Neuronal stem cell (in vitro differentiated cells): ENCODE data around the gene TAOK2.

Source experiments
- DNase-seq: peaks from one replicate; pipeline ENCODE4 v3.0.0-alpha.2; 2013; ENCODE audit warnings: low spot score
- H2AFZ ChIP-seq: one replicate; pipeline ENCODE4 v1.6.1; 2013; ENCODE audit warnings: mild to moderate bottlenecking, low read length, inconsistent platforms
- H2AK5ac ChIP-seq: 2 replicates; pipeline ENCODE4 v1.6.1; 2013; ENCODE audit warnings: low read depth, mild to moderate bottlenecking, inconsistent platforms, low read length, moderate library complexity, mixed read lengths
- H2BK120ac ChIP-seq: 2 replicates; pipeline ENCODE4 v1.6.1; 2013; ENCODE audit warnings: low read depth, mild to moderate bottlenecking, inconsistent platforms, low read length, moderate library complexity, mixed read lengths
- H2BK12ac ChIP-seq: one replicate; pipeline ENCODE4 v1.6.1; 2013; ENCODE audit warnings: low read length, inconsistent platforms
- H2BK15ac ChIP-seq: 2 replicates; pipeline ENCODE4 v1.6.1; 2013; ENCODE audit warnings: mild to moderate bottlenecking, low read length, inconsistent platforms, mixed read lengths
- H2BK5ac ChIP-seq: one replicate; pipeline ENCODE4 v1.6.1; 2013; ENCODE audit warnings: inconsistent platforms, mild to moderate bottlenecking, low read length, moderate library complexity
- H3K14ac ChIP-seq: one replicate; pipeline ENCODE4 v1.6.1; 2013; ENCODE audit warnings: low read length, inconsistent platforms
- H3K18ac ChIP-seq: 2 replicates; pipeline ENCODE4 v1.6.1; 2013; ENCODE audit warnings: low read length, inconsistent platforms
- H3K23ac ChIP-seq: 2 replicates; pipeline ENCODE4 v1.6.1; 2013; ENCODE audit warnings: low read depth, mild to moderate bottlenecking, mixed read lengths, low read length, inconsistent platforms; ENCODE audit not compliant: poor library complexity
- H3K27ac ChIP-seq: replicated peaks from 3 replicates; pipeline ENCODE4 v1.5.1; 2013; ENCODE audit warnings: low read length, inconsistent platforms
- H3K27me3 ChIP-seq, 3 experiments: 2 replicates each; pipeline ENCODE4 v1.6.1; 2013; ENCODE audit warnings: low read length in 3 of 3, mild to moderate bottlenecking in 2 of 3, inconsistent platforms in 1 of 3, low read depth in 1 of 3, mixed read lengths in 1 of 3, moderate library complexity in 1 of 3; ENCODE audit not compliant: control insufficient read depth in 3 of 3, insufficient read depth in 3 of 3
- H3K36me3 ChIP-seq, 2 donors: replicated peaks in 1 of 2; 2 replicates each; pipeline ENCODE4 v1.6.1; 2013; ENCODE audit warnings: low read length in 2 of 2; ENCODE audit not compliant: control insufficient read depth in 2 of 2, insufficient read depth in 2 of 2
- H3K4ac ChIP-seq: 2 replicates; pipeline ENCODE4 v1.6.1; 2013; ENCODE audit warnings: inconsistent platforms, mild to moderate bottlenecking, low read length, moderate library complexity
- H3K4me1 ChIP-seq, 2 donors: 1 replicate in 1 of 2; 2 replicates in 1 of 2; pipeline ENCODE4 v1.6.1; 2013; ENCODE audit warnings: low read length in 2 of 2, low read depth in 1 of 2; ENCODE audit not compliant: control insufficient read depth in 2 of 2, insufficient read depth in 1 of 2
- H3K4me2 ChIP-seq: one replicate; pipeline ENCODE4 v1.6.1; 2013; ENCODE audit warnings: mild to moderate bottlenecking, low read length, inconsistent platforms; ENCODE audit not compliant: insufficient read depth, poor library complexity, severe bottlenecking
- H3K4me3 ChIP-seq, 2 donors: 2 replicates each; pipeline ENCODE4 v1.5.1; 2013; ENCODE audit warnings: low read length in 2 of 2, mild to moderate bottlenecking in 2 of 2, inconsistent platforms in 1 of 2, moderate library complexity in 1 of 2
- H3K79me1 ChIP-seq: one replicate; pipeline ENCODE4 v1.6.1; 2013; ENCODE audit warnings: low read depth, mild to moderate bottlenecking, inconsistent platforms, low read length, moderate library complexity
- H3K9ac ChIP-seq: one replicate; pipeline ENCODE4 v1.6.1; 2013; ENCODE audit warnings: mild to moderate bottlenecking, low read depth, low read length, inconsistent platforms; ENCODE audit not compliant: poor library complexity
- H3K9me3 ChIP-seq, 2 donors: replicated peaks in 1 of 2; 2 replicates each; pipeline versions ENCODE3 to v1.6.1; 2013; ENCODE audit warnings: low read length in 2 of 2, mild to moderate bottlenecking in 2 of 2, inconsistent platforms in 1 of 2, low read depth in 1 of 2, mixed read lengths in 1 of 2, moderate library complexity in 1 of 2; ENCODE audit not compliant: control insufficient read depth in 2 of 2, insufficient read depth in 1 of 2
- H4K8ac ChIP-seq: one replicate; pipeline ENCODE4 v1.6.1; 2013; ENCODE audit warnings: low read depth, mild to moderate bottlenecking, inconsistent platforms, low read length, moderate library complexity
- H4K91ac ChIP-seq: one replicate; pipeline ENCODE4 v1.6.1; 2013; ENCODE audit warnings: low read length, low read depth, mild to moderate bottlenecking, inconsistent platforms; ENCODE audit not compliant: poor library complexity
- WGBS, 2 donors: extraction: QIAGEN DNeasy Blood & Tissue Kit; methylation state at CpG; one replicate each; pipeline ENCODE4 v1.1.7; 2013; ENCODE audit warnings: missing lambda C conversion rate in 2 of 2, mixed read lengths in 1 of 2; ENCODE audit not compliant: insufficient read length in 2 of 2, insufficient replicate concordance in 1 of 2; ENCODE audit errors: extremely low coverage in 2 of 2; 5-methylcytosine and 5-hydroxymethylcytosine counted together

The TAOK2 gene

DNA sequence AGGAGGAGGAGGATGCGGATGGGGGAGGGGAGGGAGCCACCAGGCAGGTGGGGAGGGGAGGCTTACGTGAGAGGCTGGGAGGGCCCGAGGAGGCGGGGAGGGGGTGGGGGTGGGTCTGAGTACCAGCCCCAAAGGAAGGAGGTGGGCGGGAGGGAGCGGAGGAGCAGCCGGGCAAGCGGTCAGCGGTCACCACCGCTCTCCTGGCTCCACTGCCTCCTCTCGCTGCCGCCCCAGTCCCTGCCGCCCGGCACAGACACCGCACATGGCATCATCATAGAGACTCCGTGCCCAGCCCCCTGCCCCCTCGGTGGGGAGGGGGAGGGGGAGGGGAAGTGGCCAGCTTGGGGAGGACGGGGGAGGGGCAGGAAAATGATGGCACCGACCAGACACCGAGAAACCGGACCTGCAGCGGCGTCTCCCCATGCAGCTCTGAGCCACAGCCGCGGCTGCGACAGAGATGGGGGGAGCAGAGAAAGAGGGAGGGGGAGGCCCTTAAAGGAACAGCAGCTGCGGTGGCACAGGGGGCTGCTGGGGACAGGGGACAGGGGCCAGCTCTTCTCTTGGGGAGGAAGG, 57.3 kb downstream of the TAOK2 start, which contains the start of gene TLCD3B:
TSS of gene TLCD3B (minus strand) at position 431 of the 573 bp plus-strand sequence. CDS start 744 bp downstream, outside the sequence.
- Histone ChIP-seq H3K36me3 (peaks cover 0 to 4% of the 10 kb centered on the region in 2 donors), H4K91ac (no peak within 1 kb of the TSS), H3K18ac (peak within 1 kb of the TSS; percentile 94), H2BK12ac (peak within 1 kb of the TSS; percentile 51), H3K27ac (no peak within 1 kb of the TSS), H2AK5ac (peak within 1 kb of the TSS; percentile 91), H2BK15ac (peak within 1 kb of the TSS; percentile 84), H2BK5ac (peak within 1 kb of the TSS; percentile 54), H2AFZ (peak within 1 kb of the TSS; percentile 94), H3K79me1 (peaks cover 2% of the 10 kb centered on the region), H3K4me1 (peaks cover 12 to 25% of the 10 kb centered on the region in 2 donors), H4K8ac (no peak within 1 kb of the TSS), H3K4me3 (peak within 1 kb of the TSS; percentile 45 to 78), H3K27me3 (peaks cover 0 to 19% (median 2%) of the 10 kb centered on the region in 3 experiments), H3K9ac (peak within 1 kb of the TSS; percentile 75), H3K4me2 (peak within 1 kb of the TSS; percentile 82), H3K23ac (peak within 1 kb of the TSS; percentile 76), H3K14ac (peak within 1 kb of the TSS; percentile 49), H2BK120ac (no peak within 1 kb of the TSS), H3K9me3 (no peaks in the 10 kb centered on the region), H3K4ac (peak within 1 kb of the TSS; percentile 13)
- no CpG with 5 or more reads among the region's 27 CpGs for WGBS, 2 donors
- DNase-seq = peak; percentile 42

DNA sequence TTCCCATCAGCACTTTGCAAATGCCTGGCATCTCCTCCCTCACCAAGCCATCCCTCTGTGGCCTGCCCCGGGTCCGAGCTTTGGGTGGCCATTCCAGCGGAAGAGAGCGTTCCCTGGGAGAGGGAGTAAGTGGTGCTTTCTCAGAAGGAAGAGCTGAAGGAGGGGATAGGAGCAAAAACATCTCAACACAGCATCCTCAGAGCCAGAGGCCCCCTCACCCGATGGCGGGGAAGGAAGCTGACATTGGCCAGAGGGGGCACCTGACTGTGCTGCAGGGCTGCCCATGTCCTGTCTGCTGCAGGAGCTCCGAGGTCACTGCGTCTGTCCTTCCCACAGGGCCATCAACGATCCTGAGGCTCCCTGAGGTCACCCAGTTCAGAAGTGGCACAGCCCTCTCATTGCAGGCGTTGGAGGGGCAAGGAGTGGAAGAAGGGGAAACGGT, 57.8 kb downstream of the TAOK2 start:
- H3K4me3 ChIP-seq = peak overlapping the region; percentile 45 to 75
- H2BK15ac ChIP-seq = peak overlapping the region; percentile 84
- peak overlapping the region; percentile 82 for H3K4me2 ChIP-seq
- H2BK120ac ChIP-seq = no peak overlapping the region
- peaks cover 2% of the 10 kb centered on the region for H3K79me1 ChIP-seq
- peak overlapping the region; percentile 5 for H2BK5ac ChIP-seq
- H2AK5ac ChIP-seq = peak overlapping the region; percentile 91
- H2AFZ ChIP-seq = peak overlapping the region; percentile 94
- H3K18ac ChIP-seq = peak overlapping the region; percentile 90
- no peak overlapping the region for H3K27ac ChIP-seq
- peak overlapping the region; percentile 51 for H2BK12ac ChIP-seq
- DNase-seq = no peak
- H3K4me1 ChIP-seq = peaks cover 12 to 25% of the 10 kb centered on the region in 2 donors
- no CpG with 5 or more reads among the region's 11 CpGs for WGBS, 2 donors
- H3K14ac ChIP-seq = peak overlapping the region; percentile 14
- peak overlapping the region; percentile 13 for H3K4ac ChIP-seq
- H4K8ac ChIP-seq = no peak overlapping the region
- peak overlapping the region; percentile 76 for H3K23ac ChIP-seq
- peaks cover 0 to 4% of the 10 kb centered on the region in 2 donors for H3K36me3 ChIP-seq
- H3K27me3 ChIP-seq = peaks cover 0 to 19% (median 2%) of the 10 kb centered on the region in 3 experiments
- H4K91ac ChIP-seq = no peak overlapping the region
- peak overlapping the region; percentile 66 for H3K9ac ChIP-seq
- H3K9me3 ChIP-seq = no peaks in the 10 kb centered on the region

DNA sequence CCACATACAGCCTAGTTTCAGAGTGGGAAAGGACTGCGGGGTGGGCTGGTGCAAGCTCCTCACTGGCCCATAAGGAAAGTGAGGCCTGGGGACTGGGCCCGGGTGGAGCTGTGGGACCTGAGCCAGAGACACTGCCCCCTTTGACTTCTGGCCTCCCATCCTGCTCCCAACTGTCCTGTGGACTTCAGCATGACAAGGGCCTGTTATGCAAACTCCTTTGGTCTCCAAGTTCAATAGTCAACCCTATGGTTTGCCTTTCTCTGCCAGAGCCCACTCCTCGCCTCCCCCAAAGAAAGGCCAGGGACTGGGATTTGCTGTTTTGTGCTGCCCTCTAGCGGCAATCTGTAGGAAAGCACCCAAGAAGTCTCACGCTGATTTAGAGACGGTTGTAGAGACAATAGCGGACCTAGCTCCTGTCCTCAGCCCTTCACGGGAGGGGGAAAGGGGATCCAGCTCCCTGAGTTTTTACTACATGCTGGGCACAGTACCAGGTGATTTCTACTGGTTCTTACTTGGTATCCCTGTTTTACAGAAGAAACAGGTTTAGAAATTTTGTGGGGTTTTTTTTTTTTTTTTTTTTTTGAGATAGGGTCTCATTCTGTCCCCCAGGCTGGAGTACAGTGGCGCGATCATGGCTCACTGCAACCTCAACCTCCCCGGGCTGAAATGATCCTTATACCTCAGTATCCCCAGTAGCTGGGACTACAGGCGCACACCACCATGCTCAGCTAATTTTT, 58.6 kb downstream of the TAOK2 start:
- Histone ChIP-seq H3K27ac (no peak overlapping the region), H3K4me2 (no peak overlapping the region), H3K4me1 (peaks cover 12 to 25% of the 10 kb centered on the region in 2 donors), H3K4me3 (no peak overlapping the region), H2AFZ (peak overlapping the region; percentile 94), H3K9ac (no peak overlapping the region), H4K8ac (no peak overlapping the region), H4K91ac (no peak overlapping the region), H3K36me3 (no peaks in the 10 kb centered on the region), H3K14ac (no peak overlapping the region), H2BK12ac (no peak overlapping the region), H2AK5ac (no peak overlapping the region), H3K79me1 (peaks cover 2% of the 10 kb centered on the region), H2BK15ac (no peak overlapping the region), H3K18ac (no peak overlapping the region), H3K4ac (no peak overlapping the region), H2BK5ac (no peak overlapping the region), H3K27me3 (peaks cover 0 to 14% (median 2%) of the 10 kb centered on the region in 3 experiments), H3K9me3 (no peaks in the 10 kb centered on the region), H2BK120ac (no peak overlapping the region), H3K23ac (peak overlapping the region; percentile 23)
- DNase-seq = peak; percentile 86
- no CpG with 5 or more reads among the region's 12 CpGs for WGBS, 2 donors

DNA sequence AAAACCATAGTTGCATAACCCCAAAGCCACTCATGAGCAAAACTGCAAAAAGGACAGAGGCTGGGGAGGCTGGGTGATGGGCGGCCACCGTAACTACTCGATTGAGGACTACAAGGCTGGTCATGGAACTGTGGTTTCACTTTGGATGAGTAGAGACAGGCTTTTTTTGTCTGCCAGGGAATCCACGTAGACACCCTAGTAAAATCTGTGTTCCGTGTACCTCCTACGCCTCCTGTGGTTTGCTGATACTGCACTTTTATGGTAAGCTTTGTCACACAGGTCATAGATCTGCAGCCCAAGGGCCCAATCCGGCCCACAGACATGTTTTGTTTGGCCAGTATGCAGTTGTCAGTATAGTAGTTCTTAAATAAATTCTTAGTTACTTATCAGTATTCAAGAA, 59.6 kb downstream of the TAOK2 start:
- H2AK5ac ChIP-seq = no peak overlapping the region
- H2BK15ac ChIP-seq = peak overlapping the region; percentile 5
- H3K36me3 ChIP-seq = no peaks in the 10 kb centered on the region
- peaks cover 0 to 13% (median 2%) of the 10 kb centered on the region in 3 experiments for H3K27me3 ChIP-seq
- H3K23ac ChIP-seq = no peak overlapping the region
- no peak overlapping the region for H3K4me2 ChIP-seq
- no peak overlapping the region for H2AFZ ChIP-seq
- no peak overlapping the region for H3K14ac ChIP-seq
- H3K79me1 ChIP-seq = peaks cover 2% of the 10 kb centered on the region
- WGBS, 2 donors = no CpG with 5 or more reads among the region's 7 CpGs
- no peak overlapping the region for H3K4ac ChIP-seq
- no peak overlapping the region for H3K9ac ChIP-seq
- H2BK12ac ChIP-seq = no peak overlapping the region
- H3K18ac ChIP-seq = no peak overlapping the region
- no peak for DNase-seq
- H2BK120ac ChIP-seq = no peak overlapping the region
- H3K9me3 ChIP-seq = no peaks in the 10 kb centered on the region
- H3K4me1 ChIP-seq = peaks cover 12 to 23% of the 10 kb centered on the region in 2 donors
- no peak overlapping the region for H2BK5ac ChIP-seq
- no peak overlapping the region for H3K27ac ChIP-seq
- no peak overlapping the region for H3K4me3 ChIP-seq
- no peak overlapping the region for H4K8ac ChIP-seq
- H4K91ac ChIP-seq = no peak overlapping the region
